MM.1S (cell line): Measurements from ENCODE around the gene TPM1.

Source experiments
- DNase-seq: peaks from one replicate; pipeline ENCODE4 v3.0.0-alpha.2; 2015
- H2AFZ ChIP-seq: fragments of 300-600 bp; sonication (generic); 2 replicates; pipeline ENCODE4 v1.6.0; 2016; ENCODE audit warnings: antibody characterized with exemption, low read length
- H3F3A ChIP-seq: fragments of 300-600 bp; sonication (generic); 2 replicates; pipeline ENCODE4 v1.6.1; 2016; ENCODE audit warnings: mild to moderate bottlenecking, antibody characterized with exemption, low read length, moderate library complexity, mixed read lengths; ENCODE audit not compliant: insufficient read depth
- H3K27ac ChIP-seq: fragments of 300-600 bp; sonication (generic); 2 replicates; pipeline ENCODE4 v1.5.1; 2016; ENCODE audit warnings: mild to moderate bottlenecking, low read length
- H3K27me3 ChIP-seq: fragments of 300-600 bp; sonication (generic); replicated peaks from 2 replicates; pipeline ENCODE4 v1.6.0; 2016; ENCODE audit warnings: low read length; ENCODE audit not compliant: insufficient read depth
- H3K36me3 ChIP-seq: fragments of 300-600 bp; sonication (generic); replicated peaks from 2 replicates; pipeline ENCODE4 v1.6.1; 2016; ENCODE audit warnings: mild to moderate bottlenecking, low read length, mixed read lengths; ENCODE audit not compliant: insufficient read depth
- H3K4me1 ChIP-seq: fragments of 300-600 bp; sonication (generic); 2 replicates; pipeline ENCODE4 v1.6.1; 2016; ENCODE audit warnings: low read length, mixed read lengths
- H3K4me2 ChIP-seq: fragments of 300-600 bp; sonication (generic); 2 replicates; pipeline ENCODE4 v1.6.0; 2016; ENCODE audit warnings: low read depth, low read length
- H3K4me3 ChIP-seq: fragments of 300-600 bp; sonication (generic); 2 replicates; pipeline ENCODE4 v1.5.1; 2016; ENCODE audit warnings: low read length, mixed read lengths
- H3K79me2 ChIP-seq: fragments of 300-600 bp; sonication (generic); 2 replicates; pipeline ENCODE4 v1.6.1; 2016; ENCODE audit warnings: mixed run types, low read length, mixed read lengths
- H3K9ac ChIP-seq: fragments of 300-600 bp; sonication (generic); 2 replicates; pipeline ENCODE4 v1.6.1; 2016; ENCODE audit warnings: low read length, mixed read lengths
- H3K9me2 ChIP-seq: fragments of 300-600 bp; sonication (generic); replicated peaks from 2 replicates; pipeline ENCODE4 v1.6.1; 2016; ENCODE audit warnings: mild to moderate bottlenecking, low read length, mixed read lengths; ENCODE audit not compliant: insufficient read depth
- H3K9me3 ChIP-seq: fragments of 300-600 bp; sonication (generic); replicated peaks from 2 replicates; pipeline ENCODE4 v1.6.1; 2016; ENCODE audit warnings: mild to moderate bottlenecking, low read length, mixed read lengths; ENCODE audit not compliant: insufficient read depth
- H4K20me1 ChIP-seq: fragments of 300-600 bp; sonication (generic); 2 replicates; pipeline ENCODE4 v1.6.1; 2016; ENCODE audit warnings: mild to moderate bottlenecking, low read length, moderate library complexity, mixed read lengths; ENCODE audit not compliant: insufficient read depth
- EZH2 ChIP-seq: fragments of 300-600 bp; sonication (generic); optimal IDR thresholded peaks from 2 replicates; pipeline ENCODE3; 2017; ENCODE audit warnings: low read depth, mild to moderate bottlenecking, antibody characterized with exemption, low read length, mixed read lengths
- EZH2phosphoT487 ChIP-seq: fragments of 300-600 bp; sonication (generic); IDR thresholded peaks from 2 replicates; pipeline ENCODE4 v1.6.1; 2018; ENCODE audit warnings: antibody characterized with exemption, low read length
- TF ChIP-seq, protein P1 (sequence below): fragments of 300-600 bp; sonication (generic); IDR thresholded peaks from 2 replicates; pipeline ENCODE4 v1.5.1; 2016; ENCODE audit warnings: antibody characterized with exemption, low read length, mixed read lengths

Gene TPM1

GRCh38 chr15:63035253-63035652, 7.3 kb upstream of the TPM1 start:
- Histone ChIP-seq H2AFZ (no peak overlapping the region), H3F3A (no peaks in the 10 kb centered on the region), H3K27ac (no peak overlapping the region), H3K4me2 (no peak overlapping the region), H3K9me3 (no peaks in the 10 kb centered on the region), H3K9me2 (no peaks in the 10 kb centered on the region), H3K4me3 (no peak overlapping the region), H3K36me3 (no peaks in the 10 kb centered on the region), H3K79me2 (no peaks in the 10 kb centered on the region), H4K20me1 (no peaks in the 10 kb centered on the region), H3K27me3 (no peaks in the 10 kb centered on the region), H3K4me1 (no peaks in the 10 kb centered on the region), H3K9ac (no peak overlapping the region)
- no peak for TF ChIP-seq EZH2
- no peak for TF ChIP-seq EZH2phosphoT487
- TF ChIP-seq, protein P1, sequence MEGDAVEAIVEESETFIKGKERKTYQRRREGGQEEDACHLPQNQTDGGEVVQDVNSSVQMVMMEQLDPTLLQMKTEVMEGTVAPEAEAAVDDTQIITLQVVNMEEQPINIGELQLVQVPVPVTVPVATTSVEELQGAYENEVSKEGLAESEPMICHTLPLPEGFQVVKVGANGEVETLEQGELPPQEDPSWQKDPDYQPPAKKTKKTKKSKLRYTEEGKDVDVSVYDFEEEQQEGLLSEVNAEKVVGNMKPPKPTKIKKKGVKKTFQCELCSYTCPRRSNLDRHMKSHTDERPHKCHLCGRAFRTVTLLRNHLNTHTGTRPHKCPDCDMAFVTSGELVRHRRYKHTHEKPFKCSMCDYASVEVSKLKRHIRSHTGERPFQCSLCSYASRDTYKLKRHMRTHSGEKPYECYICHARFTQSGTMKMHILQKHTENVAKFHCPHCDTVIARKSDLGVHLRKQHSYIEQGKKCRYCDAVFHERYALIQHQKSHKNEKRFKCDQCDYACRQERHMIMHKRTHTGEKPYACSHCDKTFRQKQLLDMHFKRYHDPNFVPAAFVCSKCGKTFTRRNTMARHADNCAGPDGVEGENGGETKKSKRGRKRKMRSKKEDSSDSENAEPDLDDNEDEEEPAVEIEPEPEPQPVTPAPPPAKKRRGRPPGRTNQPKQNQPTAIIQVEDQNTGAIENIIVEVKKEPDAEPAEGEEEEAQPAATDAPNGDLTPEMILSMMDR: no peak
- DNase-seq: no peak

- no peaks in the 10 kb centered on the region for H3K9me2 ChIP-seq
- H2AFZ ChIP-seq: no peak overlapping the region
- no peak overlapping the region for H3K4me3 ChIP-seq
- peaks cover 1% of the 10 kb centered on the region; the same call in 1 of the 2 replicates for H3K27me3 ChIP-seq
- no peak overlapping the region for H3K27ac ChIP-seq
- H3K79me2 ChIP-seq: no peaks in the 10 kb centered on the region
- no peaks in the 10 kb centered on the region for H3K36me3 ChIP-seq
- no peak overlapping the region for H3K9ac ChIP-seq
- TF ChIP-seq EZH2phosphoT487: no peak
- H4K20me1 ChIP-seq: no peaks in the 10 kb centered on the region
- H3K9me3 ChIP-seq: no peaks in the 10 kb centered on the region
- H3K4me1 ChIP-seq: no peaks in the 10 kb centered on the region
- H3F3A ChIP-seq: no peaks in the 10 kb centered on the region
- no peak overlapping the region for H3K4me2 ChIP-seq
- DNase-seq: no peak
Observed at GRCh38 chr15:63035977-63036376, 6.6 kb upstream of the TPM1 start.

GRCh38 chr15:63037976-63038720, 4.4 kb upstream of the TPM1 start:
- no peaks in the 10 kb centered on the region for H3K36me3 ChIP-seq
- no peak overlapping the region for H3K4me2 ChIP-seq
- no peaks in the 10 kb centered on the region for H3K9me2 ChIP-seq
- H3K79me2 ChIP-seq: no peaks in the 10 kb centered on the region
- TF ChIP-seq, protein P1: no peak
- no peak for TF ChIP-seq EZH2
- TF ChIP-seq EZH2phosphoT487: no peak
- H3K27me3 ChIP-seq: peaks cover 23% of the 10 kb centered on the region
- no peak overlapping the region for H3K4me3 ChIP-seq
- no peaks in the 10 kb centered on the region for H4K20me1 ChIP-seq
- H3K27ac ChIP-seq: no peak overlapping the region
- H3K9me3 ChIP-seq: no peaks in the 10 kb centered on the region
- DNase-seq: no peak
- H2AFZ ChIP-seq: no peak overlapping the region
- H3K4me1 ChIP-seq: no peaks in the 10 kb centered on the region
- no peak overlapping the region for H3K9ac ChIP-seq
- H3F3A ChIP-seq: no peaks in the 10 kb centered on the region

DNA sequence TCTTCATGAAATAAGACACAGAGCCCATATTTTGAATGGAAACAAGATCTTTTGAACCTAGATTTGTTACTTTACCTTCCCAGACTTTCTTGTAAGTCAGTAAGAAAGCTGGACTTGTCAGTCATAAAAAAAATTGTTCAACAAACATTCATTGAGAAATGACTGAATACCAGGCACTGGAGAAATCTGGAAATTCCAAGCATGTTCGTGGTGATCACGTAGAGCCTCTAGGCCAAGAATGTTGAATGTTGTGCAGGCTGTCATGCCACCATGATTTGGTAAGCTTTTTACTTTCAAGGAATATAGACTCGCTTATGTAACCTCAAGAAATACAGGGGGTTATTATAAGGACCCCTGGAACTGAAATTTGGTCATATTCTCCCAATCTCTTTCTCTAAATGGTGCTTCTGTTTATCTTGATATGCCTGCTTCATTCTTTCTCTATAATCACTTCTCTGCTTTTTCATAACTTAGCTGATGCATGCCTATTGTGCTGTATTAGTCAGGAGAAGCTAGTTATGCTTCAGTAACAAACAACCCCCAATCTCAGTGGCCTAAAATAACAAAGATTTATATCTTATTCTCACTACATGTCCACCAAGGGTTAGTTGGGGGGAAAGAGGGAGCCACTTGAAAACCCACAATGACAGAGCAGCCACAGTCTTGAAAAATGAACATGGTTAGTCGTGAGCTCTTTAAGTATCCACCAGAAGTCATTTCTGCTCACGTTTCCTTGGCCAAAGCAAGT, 3.4 kb upstream of the TPM1 start:
- Histone ChIP-seq H3K27me3 (peaks cover 33% of the 10 kb centered on the region), H4K20me1 (no peaks in the 10 kb centered on the region), H3K9me2 (no peaks in the 10 kb centered on the region), H3K36me3 (no peaks in the 10 kb centered on the region), H2AFZ (no peak overlapping the region), H3K9ac (no peak overlapping the region), H3K4me1 (no peaks in the 10 kb centered on the region), H3K9me3 (no peaks in the 10 kb centered on the region), H3K79me2 (no peaks in the 10 kb centered on the region), H3K4me3 (no peak overlapping the region), H3K4me2 (no peak overlapping the region), H3F3A (no peaks in the 10 kb centered on the region), H3K27ac (no peak overlapping the region)
- DNase-seq: no peak
- TF ChIP-seq, protein P1: no peak
- TF ChIP-seq EZH2 (no peak), EZH2phosphoT487 (no peak)
